SH-SY5Y (cell line): ENCODE measurements around the gene CNTNAP5.

ENCODE experiments used
- GATA2 ChIP-seq: IDR thresholded peaks from 2 replicates; pipeline ENCODE4 v1.6.1; 2011; ENCODE audit warnings: mild to moderate bottlenecking, low read depth, low read length
- GATA3 ChIP-seq: IDR thresholded peaks from 2 replicates; pipeline ENCODE4 v1.6.1; 2011; ENCODE audit warnings: low read depth, mild to moderate bottlenecking, low read length, moderate library complexity

DNA sequence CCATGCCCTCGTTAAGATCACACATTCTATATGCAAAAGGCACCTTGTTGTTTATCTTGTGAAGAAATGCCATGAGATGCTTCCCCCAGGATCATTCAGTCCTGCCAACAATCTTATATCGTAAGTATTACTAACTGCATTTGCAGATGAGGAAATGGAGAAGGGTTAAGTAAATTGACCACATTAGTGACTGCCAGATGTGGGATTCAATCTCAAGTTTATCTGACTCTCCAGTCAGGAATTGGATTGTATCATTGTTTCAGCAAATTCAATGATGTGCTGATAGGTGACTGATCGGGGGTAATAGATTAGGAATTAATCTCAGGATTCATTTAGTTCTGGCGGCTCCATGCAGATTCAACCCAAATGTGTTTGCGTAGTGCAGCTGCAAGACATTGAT lies 106.2 kb downstream of the CNTNAP5 start:
- TF ChIP-seq GATA2, result peak; percentile 43; the same call in 1 of the 2 replicates
- no peak for TF ChIP-seq GATA3
